ENCODE results near the gene INPP1. TPM values are rescaled to one million over a fixed set of nuclear protein-coding genes. Genes with fewer than 3 reads are reported as not detected.
"Not testable (repeated sequence)": the region's sequence is repeated elsewhere in the genome, so short reads cannot be mapped to it uniquely, and the experiment has no call there.

The INPP1 gene
- total RNA-seq, 1 donor from 2014 or later: 11.3 TPM

GRCh38 chr2:190333928-190334327 is 9.5 kb upstream of the INPP1 start:
- no peaks in the 10 kb centered on the region for H3K27me3 ChIP-seq (ENCODE audit: insufficient read depth, low read length)
- H3K4me3 ChIP-seq (ENCODE audit: insufficient read depth, low read depth, low read length): no peak overlapping the region
- H2AFZ ChIP-seq (ENCODE audit: low read depth, low read length): no peak overlapping the region
- Mint-ChIP-seq H3K4me3 (ENCODE audit: unreplicated experiment) (no peak overlapping the region), H3K36me3 (ENCODE audit: low read depth, unreplicated experiment) (no peaks in the 10 kb centered on the region), H3K27ac (ENCODE audit: unreplicated experiment) (no peak overlapping the region), H3K4me1 (ENCODE audit: low read depth, unreplicated experiment) (peaks cover 9% of the 10 kb centered on the region), H3K27me3 (ENCODE audit: low read depth, unreplicated experiment) (no peaks in the 10 kb centered on the region), H3K9me3 (ENCODE audit: unreplicated experiment) (no peaks in the 10 kb centered on the region)
- H3K79me2 ChIP-seq (ENCODE audit: insufficient read depth, low read length): no peaks in the 10 kb centered on the region
- H3K4me1 ChIP-seq (ENCODE audit: insufficient read depth, low read length): no peaks in the 10 kb centered on the region
- H4K20me1 ChIP-seq (ENCODE audit: insufficient read depth, low read length): no peaks in the 10 kb centered on the region
- no peak overlapping the region for H3K27ac ChIP-seq (ENCODE audit: low read depth, low read length)
- no peaks in the 10 kb centered on the region for H3K36me3 ChIP-seq (ENCODE audit: insufficient read depth, low read length)
- no peaks in the 10 kb centered on the region for H3K9me3 ChIP-seq (ENCODE audit: insufficient read depth, low read depth, low read length)
- FAIRE-seq (no peak), DNase-seq (ENCODE audit: low read depth) (no peak)
- TF ChIP-seq, protein P1, sequence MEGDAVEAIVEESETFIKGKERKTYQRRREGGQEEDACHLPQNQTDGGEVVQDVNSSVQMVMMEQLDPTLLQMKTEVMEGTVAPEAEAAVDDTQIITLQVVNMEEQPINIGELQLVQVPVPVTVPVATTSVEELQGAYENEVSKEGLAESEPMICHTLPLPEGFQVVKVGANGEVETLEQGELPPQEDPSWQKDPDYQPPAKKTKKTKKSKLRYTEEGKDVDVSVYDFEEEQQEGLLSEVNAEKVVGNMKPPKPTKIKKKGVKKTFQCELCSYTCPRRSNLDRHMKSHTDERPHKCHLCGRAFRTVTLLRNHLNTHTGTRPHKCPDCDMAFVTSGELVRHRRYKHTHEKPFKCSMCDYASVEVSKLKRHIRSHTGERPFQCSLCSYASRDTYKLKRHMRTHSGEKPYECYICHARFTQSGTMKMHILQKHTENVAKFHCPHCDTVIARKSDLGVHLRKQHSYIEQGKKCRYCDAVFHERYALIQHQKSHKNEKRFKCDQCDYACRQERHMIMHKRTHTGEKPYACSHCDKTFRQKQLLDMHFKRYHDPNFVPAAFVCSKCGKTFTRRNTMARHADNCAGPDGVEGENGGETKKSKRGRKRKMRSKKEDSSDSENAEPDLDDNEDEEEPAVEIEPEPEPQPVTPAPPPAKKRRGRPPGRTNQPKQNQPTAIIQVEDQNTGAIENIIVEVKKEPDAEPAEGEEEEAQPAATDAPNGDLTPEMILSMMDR (IDR thresholded peaks at IDR 0.05; ENCODE audit: insufficient read depth, low read depth, low read length): no peak
- no peak for TF ChIP-seq EZH2 (IDR thresholded peaks at IDR 0.05; ENCODE audit: insufficient read depth, low read length)
- no peak overlapping the region for H3K9ac ChIP-seq (ENCODE audit: low read length)
- no peak overlapping the region for H3K4me2 ChIP-seq (ENCODE audit: low read length)

GRCh38 chr2:190334479-190335224 is 8.7 kb upstream of the INPP1 start:
- Mint-ChIP-seq H3K27me3 (ENCODE audit: low read depth, unreplicated experiment) (no peaks in the 10 kb centered on the region), H3K36me3 (ENCODE audit: low read depth, unreplicated experiment) (no peaks in the 10 kb centered on the region), H3K27ac (ENCODE audit: unreplicated experiment) (no peak overlapping the region), H3K9me3 (ENCODE audit: unreplicated experiment) (no peaks in the 10 kb centered on the region), H3K4me3 (ENCODE audit: unreplicated experiment) (no peak overlapping the region), H3K4me1 (ENCODE audit: low read depth, unreplicated experiment) (peaks cover 9% of the 10 kb centered on the region)
- Histone ChIP-seq H3K4me2 (ENCODE audit: low read length) (no peak overlapping the region), H3K4me1 (ENCODE audit: insufficient read depth, low read length) (no peaks in the 10 kb centered on the region), H3K27ac (ENCODE audit: low read depth, low read length) (no peak overlapping the region), H4K20me1 (ENCODE audit: insufficient read depth, low read length) (no peaks in the 10 kb centered on the region), H2AFZ (ENCODE audit: low read depth, low read length) (no peak overlapping the region), H3K27me3 (ENCODE audit: insufficient read depth, low read length) (no peaks in the 10 kb centered on the region), H3K79me2 (ENCODE audit: insufficient read depth, low read length) (no peaks in the 10 kb centered on the region), H3K9ac (ENCODE audit: low read length) (no peak overlapping the region), H3K9me3 (ENCODE audit: insufficient read depth, low read depth, low read length) (no peaks in the 10 kb centered on the region), H3K36me3 (ENCODE audit: insufficient read depth, low read length) (no peaks in the 10 kb centered on the region), H3K4me3 (ENCODE audit: insufficient read depth, low read depth, low read length) (no peak overlapping the region)
- FAIRE-seq: no peak
- TF ChIP-seq, protein P1 (IDR thresholded peaks at IDR 0.05; ENCODE audit: insufficient read depth, low read depth, low read length): no peak
- no peak for TF ChIP-seq EZH2 (IDR thresholded peaks at IDR 0.05; ENCODE audit: insufficient read depth, low read length)
- DNase-seq (ENCODE audit: low read depth): no peak

- no peak overlapping the region for H3K4me3 Mint-ChIP-seq (ENCODE audit: unreplicated experiment)
- FAIRE-seq: no peak
- no peak overlapping the region for H3K4me3 ChIP-seq (ENCODE audit: insufficient read depth, low read depth, low read length)
Measured at GRCh38 chr2:190335225-190335559, 8.2 kb upstream of the INPP1 start.

DNA sequence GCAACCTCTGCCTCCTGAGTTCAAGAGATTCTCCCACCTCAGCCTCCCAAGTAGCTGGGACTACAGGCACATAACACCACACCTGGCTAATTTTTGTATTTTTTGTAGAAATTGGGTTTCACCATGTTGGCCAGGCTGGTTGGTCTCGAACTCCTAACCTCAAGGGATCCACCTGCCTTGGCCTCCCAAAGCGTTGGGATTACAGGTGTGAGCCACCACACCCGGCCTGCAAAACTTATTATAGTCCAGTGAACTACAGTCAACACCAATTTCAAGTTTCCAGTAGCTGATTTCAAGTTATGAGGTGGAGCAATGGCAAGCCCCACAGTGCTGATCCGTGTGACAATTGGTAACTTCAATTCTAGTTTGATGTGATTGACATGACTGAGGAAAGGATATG is 7.8 kb upstream of the INPP1 start:
- not testable (repeated sequence) for H3K4me3 Mint-ChIP-seq (ENCODE audit: unreplicated experiment)

More at GRCh38 chr2:190335225-190335559, 8.2 kb upstream of the INPP1 start:
- Histone ChIP-seq H3K9me3 (ENCODE audit: insufficient read depth, low read depth, low read length) (no peaks in the 10 kb centered on the region), H3K27me3 (ENCODE audit: insufficient read depth, low read length) (no peaks in the 10 kb centered on the region), H3K9ac (ENCODE audit: low read length) (no peak overlapping the region), H3K36me3 (ENCODE audit: insufficient read depth, low read length) (no peaks in the 10 kb centered on the region), H4K20me1 (ENCODE audit: insufficient read depth, low read length) (no peaks in the 10 kb centered on the region), H3K79me2 (ENCODE audit: insufficient read depth, low read length) (no peaks in the 10 kb centered on the region), H3K4me2 (ENCODE audit: low read length) (no peak overlapping the region), H3K27ac (ENCODE audit: low read depth, low read length) (no peak overlapping the region), H2AFZ (ENCODE audit: low read depth, low read length) (no peak overlapping the region), H3K4me1 (ENCODE audit: insufficient read depth, low read length) (no peaks in the 10 kb centered on the region)
- no peak for TF ChIP-seq EZH2 (IDR thresholded peaks at IDR 0.05; ENCODE audit: insufficient read depth, low read length)
- TF ChIP-seq, protein P1 (IDR thresholded peaks at IDR 0.05; ENCODE audit: insufficient read depth, low read depth, low read length): no peak
- no peaks in the 10 kb centered on the region for H3K9me3 Mint-ChIP-seq (ENCODE audit: unreplicated experiment)
- no peaks in the 10 kb centered on the region for H3K36me3 Mint-ChIP-seq (ENCODE audit: low read depth, unreplicated experiment)
- no peak overlapping the region for H3K27ac Mint-ChIP-seq (ENCODE audit: unreplicated experiment)
- H3K27me3 Mint-ChIP-seq (ENCODE audit: low read depth, unreplicated experiment): no peaks in the 10 kb centered on the region
- peaks cover 9% of the 10 kb centered on the region for H3K4me1 Mint-ChIP-seq (ENCODE audit: low read depth, unreplicated experiment)
- DNase-seq (ENCODE audit: low read depth): no peak

More for the DNA sequence above, 7.8 kb upstream of the INPP1 start:
- H3K9ac ChIP-seq (ENCODE audit: low read length); H3K27me3 Mint-ChIP-seq (ENCODE audit: low read depth, unreplicated experiment); H2AFZ ChIP-seq (ENCODE audit: low read depth, low read length); H3K79me2 ChIP-seq (ENCODE audit: insufficient read depth, low read length); H3K27ac ChIP-seq (ENCODE audit: low read depth, low read length); H3K4me2 ChIP-seq (ENCODE audit: low read length); H3K36me3 Mint-ChIP-seq (ENCODE audit: low read depth, unreplicated experiment); H4K20me1 ChIP-seq (ENCODE audit: insufficient read depth, low read length); H3K27me3 ChIP-seq (ENCODE audit: insufficient read depth, low read length); H3K36me3 ChIP-seq (ENCODE audit: insufficient read depth, low read length); H3K4me1 Mint-ChIP-seq (ENCODE audit: low read depth, unreplicated experiment); H3K4me1 ChIP-seq (ENCODE audit: insufficient read depth, low read length); DNase-seq (ENCODE audit: low read depth); H3K4me3 ChIP-seq (ENCODE audit: insufficient read depth, low read depth, low read length); FAIRE-seq; H3K9me3 Mint-ChIP-seq (ENCODE audit: unreplicated experiment); H3K9me3 ChIP-seq (ENCODE audit: insufficient read depth, low read depth, low read length); H3K27ac Mint-ChIP-seq (ENCODE audit: unreplicated experiment): not testable (repeated sequence)
